ENCODE measurements around the gene RAG1.

GRCh38 chr11:36569095-36569494 lies 1.3 kb downstream of the RAG1 start:
- no peak for TF ChIP-seq CTCF (IDR thresholded peaks at IDR 0.05)
- TF ChIP-seq POLR2A (IDR thresholded peaks at IDR 0.05): no peak

All from body of pancreas (tissue), 4 donors.